ENCODE data around the gene ATG7.

DNA sequence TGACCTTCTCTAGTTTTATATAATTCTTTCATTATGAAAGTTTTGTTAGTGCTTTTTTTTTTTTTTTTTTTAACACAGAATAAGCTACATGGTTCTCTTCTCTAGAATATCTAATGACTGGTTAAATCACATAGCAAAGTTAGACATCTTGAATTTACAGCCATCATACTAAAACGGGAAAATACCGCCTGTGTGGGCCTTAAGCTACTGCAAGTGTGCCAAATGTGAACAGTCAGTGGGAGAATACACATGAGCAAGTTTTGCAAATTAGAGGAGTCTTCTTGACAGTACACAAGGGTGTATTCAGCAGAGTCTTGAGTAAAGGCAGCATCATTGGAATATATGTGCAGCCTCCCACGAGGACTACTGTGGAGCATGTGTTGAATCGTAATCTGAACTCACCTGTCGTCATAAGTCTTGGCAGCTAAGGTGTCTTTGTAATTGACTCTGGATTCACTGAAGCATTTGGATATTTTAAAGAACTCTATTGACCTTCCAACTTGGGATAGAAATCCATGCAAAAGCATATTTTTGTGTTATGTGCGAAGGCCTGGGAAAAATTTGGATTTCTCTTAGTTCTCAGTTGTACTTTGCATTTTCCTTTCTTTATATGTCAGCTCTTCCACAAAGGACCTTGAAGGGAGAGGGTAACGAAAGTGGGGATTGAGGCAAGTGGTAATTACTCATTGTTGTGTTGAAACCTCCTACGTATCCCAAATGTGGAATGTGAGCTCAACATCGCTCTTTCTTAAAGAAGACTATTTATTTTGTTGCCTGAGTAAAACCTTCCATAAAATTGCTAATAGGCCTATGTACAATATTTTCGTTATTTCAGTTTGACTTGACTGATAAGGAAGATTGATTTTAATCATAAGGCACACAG lies 117.4 kb downstream of the ATG7 start:
- TF ChIP-seq EZH2 (optimal IDR thresholded peaks at IDR 0.05; ENCODE audit: low read depth, low read length) = no peak
- no peak for TF ChIP-seq CTCF (IDR thresholded peaks at IDR 0.05; ENCODE audit: low read length)

Measured in MM.1S (cell line).